ENCODE measurements around the gene VWF.
A peak's percentile ranks its signal among the peaks of the same experiment; 100 is the strongest.
"Not testable (repeated sequence)": the region's sequence is repeated elsewhere in the genome, so short reads cannot be mapped to it uniquely, and the experiment has no call there.

The VWF gene

DNA sequence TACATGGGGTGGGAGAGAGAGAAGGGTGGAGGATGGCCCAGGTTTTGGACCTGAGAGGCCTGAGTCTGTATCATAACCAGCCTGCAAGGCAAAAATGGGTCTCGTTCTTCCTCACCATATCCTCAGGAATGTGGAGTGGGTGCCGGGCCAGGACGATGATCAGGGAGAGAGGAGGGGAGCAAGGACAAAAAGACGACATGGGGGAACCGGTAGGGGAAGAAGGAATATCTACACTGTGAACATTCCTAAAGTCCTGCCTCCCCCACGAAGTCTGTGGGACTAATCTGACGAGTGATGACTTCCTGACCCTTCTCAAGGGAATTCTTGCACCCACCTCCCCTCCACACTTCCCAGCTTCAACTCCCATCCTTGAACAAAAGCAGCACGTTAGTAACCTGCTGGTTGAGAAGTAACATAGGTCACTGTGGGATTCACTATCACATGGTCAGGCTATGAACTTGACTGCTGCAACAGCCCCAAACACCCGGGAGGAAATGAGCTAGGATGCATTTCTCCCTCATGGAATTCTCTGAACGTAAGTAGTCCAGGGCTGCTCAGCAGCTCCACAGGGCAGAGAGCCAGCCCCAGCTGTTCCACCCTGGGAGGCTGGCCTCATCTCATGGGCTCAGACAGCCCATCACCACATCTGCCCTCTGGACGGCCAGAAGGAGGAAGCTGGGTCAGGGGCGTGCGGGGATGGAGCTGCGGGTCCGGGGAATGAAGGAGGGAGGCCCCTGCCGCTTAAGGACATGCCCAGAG, 36.8 kb upstream of the VWF start:
- H3K4me1 ChIP-seq (ENCODE audit: control insufficient read depth in 5 of 5, insufficient read depth in 5 of 5, low read length in 5 of 5): peaks cover 4 to 24% (median 9%) of the 10 kb centered on the region in 5 donors
- no peak overlapping the region for H3K4me3 ChIP-seq (ENCODE audit: low read depth in 1 of 5, low read length in 5 of 5)
- H3K36me3 ChIP-seq (ENCODE audit: control insufficient read depth in 5 of 5, insufficient read depth in 5 of 5, low read length in 5 of 5): no peaks in the 10 kb centered on the region
- no peak overlapping the region for H3K27ac ChIP-seq (ENCODE audit: low read depth, low read length)
- H3K9me3 ChIP-seq (ENCODE audit: control insufficient read depth in 5 of 5, low read length in 5 of 5): peaks cover 0 to 3% (median 0%) of the 10 kb centered on the region in 5 donors
- no peak overlapping the region for H3K9ac ChIP-seq (ENCODE audit: low read length in 5 of 5)
- H3K27me3 ChIP-seq (ENCODE audit: control insufficient read depth in 5 of 5, insufficient read depth in 4 of 5, low read length in 5 of 5): peaks cover 0 to 8% (median 2%) of the 10 kb centered on the region in 5 donors

DNA sequence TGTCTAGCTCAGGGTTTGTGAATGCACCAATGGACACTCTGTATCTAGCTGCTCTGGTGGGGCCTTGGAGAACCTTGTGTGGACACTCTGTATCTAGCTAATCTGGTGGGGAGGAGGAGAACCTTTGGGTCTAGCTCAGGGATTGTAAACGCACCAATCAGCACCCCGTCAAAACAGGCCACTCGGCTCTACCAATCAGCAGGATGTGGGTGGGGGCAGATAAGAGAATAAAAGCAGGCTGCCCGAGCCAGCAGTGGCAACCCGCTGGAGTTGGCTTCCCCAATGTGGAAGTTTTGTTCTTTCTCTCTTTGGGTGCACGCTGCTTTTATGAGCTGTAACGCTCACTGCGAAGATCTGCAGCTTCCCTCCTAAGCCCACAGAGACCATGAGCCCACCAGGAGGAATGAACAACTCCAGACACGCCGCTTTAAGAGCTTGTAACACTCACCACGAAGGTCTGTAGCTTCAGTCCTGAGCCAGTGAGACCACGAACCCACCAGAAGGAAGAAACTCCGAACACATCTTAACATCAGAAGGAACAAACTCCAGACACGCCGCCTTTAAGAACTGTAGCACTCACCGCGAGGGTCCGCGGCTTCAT, 35.7 kb upstream of the VWF start:
- H3K9me3 ChIP-seq (ENCODE audit: control insufficient read depth in 5 of 5, low read length in 5 of 5); H3K27ac ChIP-seq (ENCODE audit: low read depth, low read length); H3K36me3 ChIP-seq (ENCODE audit: control insufficient read depth in 5 of 5, insufficient read depth in 5 of 5, low read length in 5 of 5); H3K9ac ChIP-seq (ENCODE audit: low read length in 5 of 5); H3K4me3 ChIP-seq (ENCODE audit: low read depth in 1 of 5, low read length in 5 of 5); H3K27me3 ChIP-seq (ENCODE audit: control insufficient read depth in 5 of 5, insufficient read depth in 4 of 5, low read length in 5 of 5): not testable (repeated sequence)
- peaks cover 4 to 27% (median 9%) of the 10 kb centered on the region in 5 donors for H3K4me1 ChIP-seq (ENCODE audit: control insufficient read depth in 5 of 5, insufficient read depth in 5 of 5, low read length in 5 of 5)

DNA sequence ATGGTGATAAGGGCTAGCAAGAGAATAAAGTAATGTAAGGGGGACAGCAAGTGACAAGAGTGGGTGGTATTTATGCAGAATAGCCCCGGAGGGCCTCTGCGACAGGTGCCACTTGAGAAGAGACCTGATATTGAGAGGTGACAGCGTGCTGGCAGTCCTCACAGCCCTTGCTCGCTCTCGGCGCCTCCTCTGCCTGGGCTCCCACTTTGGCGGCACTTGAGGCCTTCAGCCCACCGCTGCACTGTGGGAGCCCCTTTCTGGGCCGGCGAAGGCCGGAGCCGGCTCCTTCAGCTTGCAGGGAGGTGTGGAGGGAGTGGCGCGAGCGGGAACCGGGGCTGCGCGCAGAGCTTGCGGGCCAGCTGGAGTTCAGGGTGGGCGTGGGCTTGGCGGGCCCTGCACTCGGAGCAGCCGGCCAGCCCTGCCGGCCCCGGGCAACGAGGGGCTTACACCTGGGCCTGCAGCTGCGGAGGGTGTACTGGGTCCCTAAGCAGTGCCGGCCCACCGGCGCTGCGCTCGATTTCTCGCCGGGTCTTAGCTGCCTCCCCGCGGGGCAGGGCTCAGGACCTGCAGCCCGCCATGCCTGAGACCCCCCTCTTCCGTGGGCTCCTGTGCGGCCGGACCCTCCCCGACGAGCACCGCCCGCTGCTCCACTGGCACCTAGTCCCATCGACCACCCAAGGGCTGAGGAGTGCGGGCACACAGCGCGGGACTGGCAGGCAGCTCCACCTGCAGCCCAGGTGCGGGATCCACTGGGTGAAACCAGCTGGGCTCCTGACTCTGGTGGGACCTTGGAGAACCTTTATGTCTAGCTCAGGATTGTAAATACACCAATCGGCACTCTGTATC, 34.9 kb upstream of the VWF start:
- not testable (repeated sequence) for H3K9ac ChIP-seq (ENCODE audit: low read length in 5 of 5); H3K36me3 ChIP-seq (ENCODE audit: control insufficient read depth in 5 of 5, insufficient read depth in 5 of 5, low read length in 5 of 5); H3K9me3 ChIP-seq (ENCODE audit: control insufficient read depth in 5 of 5, low read length in 5 of 5); H3K4me3 ChIP-seq (ENCODE audit: low read depth in 1 of 5, low read length in 5 of 5); H3K27me3 ChIP-seq (ENCODE audit: control insufficient read depth in 5 of 5, insufficient read depth in 4 of 5, low read length in 5 of 5); H3K27ac ChIP-seq (ENCODE audit: low read depth, low read length)
- H3K4me1 ChIP-seq (ENCODE audit: control insufficient read depth in 5 of 5, insufficient read depth in 5 of 5, low read length in 5 of 5): peaks cover 4 to 29% (median 9%) of the 10 kb centered on the region in 5 donors

DNA sequence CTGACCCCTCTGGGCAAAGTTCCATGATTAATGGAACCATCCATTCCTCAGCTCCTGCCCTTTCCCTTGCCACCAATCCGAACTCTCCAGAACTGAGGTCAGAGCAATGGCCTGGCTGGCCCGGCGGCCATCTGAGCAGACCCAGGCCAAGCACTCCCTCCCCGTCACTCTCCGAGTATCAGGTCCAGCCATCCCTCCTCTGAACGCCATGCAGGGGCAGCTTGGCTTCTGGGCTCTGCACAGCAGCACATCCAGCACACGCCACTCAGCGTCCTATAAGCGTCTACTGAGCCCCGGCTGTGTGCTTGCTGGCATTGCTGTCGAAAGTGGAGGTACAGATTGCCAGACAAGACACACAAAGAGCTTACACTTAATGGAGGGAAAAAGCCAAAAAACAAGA, 34.3 kb upstream of the VWF start:
- peaks cover 4 to 29% (median 9%) of the 10 kb centered on the region in 5 donors for H3K4me1 ChIP-seq (ENCODE audit: control insufficient read depth in 5 of 5, insufficient read depth in 5 of 5, low read length in 5 of 5)
- H3K27me3 ChIP-seq (ENCODE audit: control insufficient read depth in 5 of 5, insufficient read depth in 4 of 5, low read length in 5 of 5): peaks cover 0 to 8% (median 2%) of the 10 kb centered on the region in 5 donors
- no peak overlapping the region for H3K27ac ChIP-seq (ENCODE audit: low read depth, low read length)
- no peak overlapping the region for H3K9ac ChIP-seq (ENCODE audit: low read length in 5 of 5)
- peaks cover 0 to 3% (median 0%) of the 10 kb centered on the region in 5 donors for H3K9me3 ChIP-seq (ENCODE audit: control insufficient read depth in 5 of 5, low read length in 5 of 5)
- H3K4me3 ChIP-seq (ENCODE audit: low read depth in 1 of 5, low read length in 5 of 5): no peak overlapping the region
- no peaks in the 10 kb centered on the region for H3K36me3 ChIP-seq (ENCODE audit: control insufficient read depth in 5 of 5, insufficient read depth in 5 of 5, low read length in 5 of 5)

DNA sequence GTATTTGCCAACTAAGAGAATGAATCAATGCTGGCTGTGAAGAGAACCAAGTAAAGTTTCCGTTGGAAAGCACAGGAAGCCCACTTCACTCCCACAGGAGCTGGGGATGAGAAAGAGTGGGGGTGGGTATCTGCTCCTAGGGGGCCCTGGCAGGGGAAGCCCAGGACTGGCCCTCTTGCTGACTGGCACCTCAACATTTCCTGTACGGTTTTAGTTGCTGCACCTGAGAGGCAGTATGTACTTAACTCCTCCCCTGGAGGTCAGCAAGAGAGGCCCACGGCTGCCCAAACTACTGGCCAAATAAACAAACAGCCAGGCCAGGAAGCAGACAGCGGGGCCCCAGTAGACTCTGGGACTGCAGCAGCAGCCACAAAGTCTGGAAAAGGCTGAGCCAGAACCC, 33.8 kb upstream of the VWF start:
- no peak overlapping the region for H3K9ac ChIP-seq (ENCODE audit: low read length in 5 of 5)
- H3K36me3 ChIP-seq (ENCODE audit: control insufficient read depth in 5 of 5, insufficient read depth in 5 of 5, low read length in 5 of 5): no peaks in the 10 kb centered on the region
- H3K9me3 ChIP-seq (ENCODE audit: control insufficient read depth in 5 of 5, low read length in 5 of 5): peaks cover 0 to 3% (median 0%) of the 10 kb centered on the region in 5 donors
- peaks cover 0 to 8% (median 2%) of the 10 kb centered on the region in 5 donors for H3K27me3 ChIP-seq (ENCODE audit: control insufficient read depth in 5 of 5, insufficient read depth in 4 of 5, low read length in 5 of 5)
- H3K4me1 ChIP-seq (ENCODE audit: control insufficient read depth in 5 of 5, insufficient read depth in 5 of 5, low read length in 5 of 5): peaks cover 4 to 29% (median 9%) of the 10 kb centered on the region in 5 donors
- no peak overlapping the region for H3K4me3 ChIP-seq (ENCODE audit: low read depth in 1 of 5, low read length in 5 of 5)
- H3K27ac ChIP-seq (ENCODE audit: low read depth, low read length): no peak overlapping the region

DNA sequence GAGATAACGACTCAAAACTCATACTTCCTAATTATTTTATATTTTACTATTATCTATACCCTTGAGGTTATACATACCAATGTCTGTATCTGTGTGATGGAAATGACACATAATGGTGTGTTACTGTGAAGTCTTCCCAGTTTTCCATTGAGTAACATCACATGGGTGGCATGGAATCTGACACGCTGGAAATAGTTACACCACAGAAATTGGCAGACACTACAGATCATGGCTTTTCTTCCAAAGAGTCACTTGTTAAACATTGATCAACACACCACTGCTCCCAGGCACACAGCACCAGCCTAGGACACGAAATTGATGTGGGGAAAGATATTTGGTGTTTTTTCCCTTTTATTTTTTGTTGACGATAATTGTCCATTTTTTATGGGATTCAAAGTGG, 33.0 kb upstream of the VWF start:
- Histone ChIP-seq H3K36me3 (ENCODE audit: control insufficient read depth in 5 of 5, insufficient read depth in 5 of 5, low read length in 5 of 5) (no peaks in the 10 kb centered on the region), H3K9ac (ENCODE audit: low read length in 5 of 5) (no peak overlapping the region), H3K4me1 (ENCODE audit: control insufficient read depth in 5 of 5, insufficient read depth in 5 of 5, low read length in 5 of 5) (peaks cover 4 to 29% (median 9%) of the 10 kb centered on the region in 5 donors), H3K9me3 (ENCODE audit: control insufficient read depth in 5 of 5, low read length in 5 of 5) (peaks cover 0 to 3% (median 0%) of the 10 kb centered on the region in 5 donors), H3K27me3 (ENCODE audit: control insufficient read depth in 5 of 5, insufficient read depth in 4 of 5, low read length in 5 of 5) (peaks cover 0 to 8% (median 2%) of the 10 kb centered on the region in 5 donors), H3K27ac (ENCODE audit: low read depth, low read length) (no peak overlapping the region), H3K4me3 (ENCODE audit: low read depth in 1 of 5, low read length in 5 of 5) (no peak overlapping the region)

DNA sequence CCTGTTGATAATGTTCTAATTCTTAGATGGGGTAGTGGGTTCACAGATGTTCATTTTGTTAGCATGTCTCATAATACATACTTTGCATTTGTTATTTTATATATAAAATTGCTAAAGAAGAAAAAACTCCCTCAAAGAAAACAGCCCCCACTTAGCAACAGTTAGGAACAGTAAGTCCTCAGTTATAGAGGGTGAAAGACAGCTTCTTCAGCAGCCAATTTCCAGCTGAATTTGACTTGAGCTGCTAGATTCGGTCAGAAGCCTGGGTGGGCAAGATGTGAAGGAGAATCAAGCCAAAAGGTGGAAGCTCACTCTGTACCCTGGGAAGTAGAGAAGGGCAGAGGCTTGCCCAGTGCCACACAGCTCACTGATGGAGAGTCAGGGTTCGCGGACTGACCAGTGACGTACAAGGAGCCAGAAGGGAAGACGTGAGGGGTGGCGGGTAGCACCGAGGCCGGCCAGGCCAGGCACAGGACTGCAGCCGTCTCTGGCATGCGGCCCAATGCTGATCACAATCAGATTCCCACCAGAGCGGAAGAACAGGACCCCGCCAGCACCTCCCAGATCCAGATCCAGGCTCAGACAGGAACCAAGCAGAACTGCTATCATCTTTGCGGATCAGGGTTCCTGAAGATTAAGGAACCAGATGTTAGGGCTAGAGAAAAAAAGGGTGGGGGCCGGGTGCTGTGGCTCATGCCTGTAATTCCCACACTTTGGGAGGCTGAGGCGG, 30.4 kb upstream of the VWF start:
- peak overlapping the region; percentile 41 for H3K27ac ChIP-seq (ENCODE audit: low read depth, low read length)
- H3K36me3 ChIP-seq (ENCODE audit: control insufficient read depth in 5 of 5, insufficient read depth in 5 of 5, low read length in 5 of 5): no peaks in the 10 kb centered on the region

DNA sequence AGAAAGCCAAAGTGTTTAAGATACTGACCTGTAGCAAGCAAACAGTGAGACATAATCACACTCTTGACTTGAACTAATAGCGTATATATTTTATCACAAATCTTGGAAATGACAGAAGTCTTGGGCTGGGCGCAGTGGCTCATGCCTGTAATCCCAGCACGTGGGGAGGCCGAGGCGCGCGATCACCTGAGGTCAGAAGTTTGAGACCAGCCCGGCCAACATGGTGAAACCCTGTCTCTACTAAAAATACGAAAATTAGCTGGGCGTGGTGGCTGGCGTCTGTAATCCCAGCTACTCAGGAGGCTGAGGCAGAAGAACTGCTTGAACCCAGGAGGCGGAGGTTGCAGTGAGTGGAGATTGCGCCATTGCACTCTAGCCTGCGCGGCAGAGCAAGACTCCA, 24.3 kb upstream of the VWF start:
- not testable (repeated sequence) for H3K4me1 ChIP-seq (ENCODE audit: control insufficient read depth in 5 of 5, insufficient read depth in 5 of 5, low read length in 5 of 5); H3K9ac ChIP-seq (ENCODE audit: low read length in 5 of 5); H3K36me3 ChIP-seq (ENCODE audit: control insufficient read depth in 5 of 5, insufficient read depth in 5 of 5, low read length in 5 of 5); H3K27ac ChIP-seq (ENCODE audit: low read depth, low read length); H3K27me3 ChIP-seq (ENCODE audit: control insufficient read depth in 5 of 5, insufficient read depth in 4 of 5, low read length in 5 of 5); H3K4me3 ChIP-seq (ENCODE audit: low read depth in 1 of 5, low read length in 5 of 5); H3K9me3 ChIP-seq (ENCODE audit: control insufficient read depth in 5 of 5, low read length in 5 of 5)

More for the DNA sequence above, 30.4 kb upstream of the VWF start:
- Histone ChIP-seq H3K27me3 (ENCODE audit: control insufficient read depth in 5 of 5, insufficient read depth in 4 of 5, low read length in 5 of 5) (peaks cover 0 to 8% (median 2%) of the 10 kb centered on the region in 5 donors), H3K9ac (ENCODE audit: low read length in 5 of 5) (no peak overlapping the region), H3K4me1 (ENCODE audit: control insufficient read depth in 5 of 5, insufficient read depth in 5 of 5, low read length in 5 of 5) (peaks cover 0 to 18% (median 0%) of the 10 kb centered on the region in 5 donors), H3K9me3 (ENCODE audit: control insufficient read depth in 5 of 5, low read length in 5 of 5) (peaks cover 0 to 3% (median 0%) of the 10 kb centered on the region in 5 donors), H3K4me3 (ENCODE audit: low read depth in 1 of 5, low read length in 5 of 5) (no peak overlapping the region)

DNA sequence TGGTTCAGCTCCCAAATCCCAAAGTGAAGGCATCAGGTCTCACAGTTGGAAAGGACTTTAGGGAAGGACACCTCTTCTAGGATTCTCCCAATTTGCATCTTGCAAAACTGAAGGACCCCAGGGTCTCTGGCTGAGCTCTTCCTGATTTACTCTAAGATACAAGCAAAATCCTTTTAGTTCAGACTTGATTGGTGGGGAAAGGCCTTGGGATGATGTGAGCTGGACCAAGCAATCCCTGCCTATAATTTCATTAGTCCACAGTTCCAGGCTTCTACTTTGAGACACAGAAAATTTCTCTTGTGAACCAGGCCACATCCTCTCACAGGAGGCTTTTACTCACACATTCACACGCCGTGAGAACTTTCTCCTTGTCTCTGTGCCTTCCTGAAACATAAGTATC, 23.6 kb upstream of the VWF start:
- peaks cover 0 to 2% (median 0%) of the 10 kb centered on the region in 5 donors for H3K4me1 ChIP-seq (ENCODE audit: control insufficient read depth in 5 of 5, insufficient read depth in 5 of 5, low read length in 5 of 5)
- H3K9ac ChIP-seq (ENCODE audit: low read length in 5 of 5): no peak overlapping the region
- H3K36me3 ChIP-seq (ENCODE audit: control insufficient read depth in 5 of 5, insufficient read depth in 5 of 5, low read length in 5 of 5): no peaks in the 10 kb centered on the region
- no peak overlapping the region for H3K27ac ChIP-seq (ENCODE audit: low read depth, low read length)
- no peak overlapping the region for H3K4me3 ChIP-seq (ENCODE audit: low read depth in 1 of 5, low read length in 5 of 5)
- no peaks in the 10 kb centered on the region for H3K9me3 ChIP-seq (ENCODE audit: control insufficient read depth in 5 of 5, low read length in 5 of 5)
- no peaks in the 10 kb centered on the region for H3K27me3 ChIP-seq (ENCODE audit: control insufficient read depth in 5 of 5, insufficient read depth in 4 of 5, low read length in 5 of 5)
